Iris pigment epithelial cell (primary cell): ENCODE measurements around the gene PRKCE.

ENCODE experiments used
- DNase-seq: peaks from one replicate; pipeline ENCODE4 v3.0.0-alpha.2; 2011; ENCODE audit warnings: low read depth

Gene PRKCE

DNA sequence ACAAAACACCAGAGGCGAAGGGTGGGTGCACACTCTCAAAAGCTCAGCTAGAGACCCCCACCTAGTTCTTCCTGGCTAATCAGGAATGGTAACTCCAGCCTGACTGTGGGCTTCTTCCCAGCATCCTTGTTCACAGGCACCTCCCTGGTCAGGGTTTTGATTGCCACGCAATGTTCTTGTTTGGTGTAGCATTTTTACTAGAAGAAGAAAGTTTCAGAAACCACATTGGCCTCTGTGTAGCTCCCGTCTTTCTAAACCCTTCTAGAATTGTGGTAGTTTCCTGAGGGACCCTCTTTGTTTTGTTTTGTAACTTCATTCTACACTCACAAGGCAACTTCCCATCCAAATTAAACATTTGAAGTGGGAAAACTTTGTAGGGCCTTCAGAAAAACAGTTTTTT is 391.2 kb downstream of the PRKCE start:
- no peak for DNase-seq

DNA sequence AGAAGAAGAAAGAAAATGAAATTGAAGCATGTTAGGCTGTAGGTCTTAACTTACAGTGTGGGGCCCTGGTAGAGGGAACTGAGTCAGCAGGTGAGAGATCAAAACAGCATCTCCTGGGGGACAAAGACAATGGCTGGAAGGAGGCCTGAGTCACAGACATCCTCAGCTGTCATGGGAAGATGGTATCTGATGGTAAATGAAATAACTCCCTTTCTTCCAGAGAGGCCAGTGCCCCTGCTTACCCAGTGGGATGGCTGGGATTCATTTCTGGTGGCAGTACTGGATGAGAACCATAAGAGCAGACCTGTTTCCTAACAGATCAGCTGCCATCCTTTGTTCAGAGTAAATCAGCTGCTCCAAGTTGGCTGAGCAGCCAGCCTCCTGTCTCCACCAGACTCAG is 394.4 kb downstream of the PRKCE start:
- DNase-seq, result no peak

DNA sequence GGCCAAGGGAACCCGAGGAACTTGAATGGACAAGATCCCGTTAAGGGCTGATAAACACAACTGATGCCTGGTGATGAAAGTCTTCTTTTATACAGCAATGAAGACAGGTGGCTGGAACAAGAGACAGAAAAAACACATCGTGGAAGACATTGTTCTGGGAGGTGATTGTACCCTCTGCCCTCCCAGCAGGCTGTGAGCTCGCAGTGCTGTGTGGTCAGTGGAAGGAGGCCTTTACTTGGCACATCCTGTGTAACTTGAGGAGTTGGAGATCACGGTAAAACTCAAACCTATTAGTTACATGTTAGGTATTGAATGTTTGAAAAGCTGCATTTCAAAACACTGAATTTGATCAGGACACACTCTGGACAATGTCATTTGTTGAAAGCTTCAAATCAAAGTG is 395.8 kb downstream of the PRKCE start:
- peak; percentile 63 for DNase-seq

DNA sequence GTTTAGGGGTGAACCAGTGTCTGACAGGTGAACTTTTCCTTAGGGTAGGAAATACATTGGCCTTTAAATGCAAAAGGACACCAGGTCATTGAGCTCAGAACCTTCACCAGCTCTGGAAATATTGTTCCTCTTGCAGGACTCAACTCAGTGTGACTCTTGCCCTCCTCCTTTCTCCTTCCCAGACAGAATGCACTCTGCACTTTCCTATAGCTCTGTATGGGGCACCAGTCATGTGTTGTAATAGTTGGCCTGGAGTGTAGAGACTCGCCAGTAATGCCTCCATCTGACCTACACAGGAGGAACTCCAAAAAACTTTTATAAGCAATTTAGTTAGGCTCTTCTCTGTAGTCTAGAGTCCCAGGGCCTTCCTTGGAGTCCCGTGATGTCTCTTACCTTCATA is 397.2 kb downstream of the PRKCE start:
- no peak for DNase-seq

DNA sequence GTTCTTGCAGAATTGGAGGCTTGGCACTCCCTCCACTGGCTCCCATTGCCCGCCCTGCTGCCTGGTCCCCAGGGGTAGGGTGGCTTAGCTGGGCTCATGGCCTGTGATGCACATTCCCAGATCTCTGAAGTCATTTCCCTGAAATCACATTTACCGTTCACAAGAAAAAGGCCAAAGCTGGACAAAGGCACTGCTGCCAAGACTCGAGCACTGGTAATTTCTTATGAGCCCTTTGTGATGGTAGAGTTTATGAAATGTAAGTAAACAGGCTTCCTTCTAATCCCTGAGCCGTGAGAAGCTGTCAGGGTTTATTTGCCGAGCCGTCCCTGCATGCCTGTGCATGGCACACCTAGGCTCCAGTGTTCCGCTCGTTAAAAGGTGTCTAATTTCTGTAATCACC is 398.6 kb downstream of the PRKCE start:
- DNase-seq, result no peak

DNA sequence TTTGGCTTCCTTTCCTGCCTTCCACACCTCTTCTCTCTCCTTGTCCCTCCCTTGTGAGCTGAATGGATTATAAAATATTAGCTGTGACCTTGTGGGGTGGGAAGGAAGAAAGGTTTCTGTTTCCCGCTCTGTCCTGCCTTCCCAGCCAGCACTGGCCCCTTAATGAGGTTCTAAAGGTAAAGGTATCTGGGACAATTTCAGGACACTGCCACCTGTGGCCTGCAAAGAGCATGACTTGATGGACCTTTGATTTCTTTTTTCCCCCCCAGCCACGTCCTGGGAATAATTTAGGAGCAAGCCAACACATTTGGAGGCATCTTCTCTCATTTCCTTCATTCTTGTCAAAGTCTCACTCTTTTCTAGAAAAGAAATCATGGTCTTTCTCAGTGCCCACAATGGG is 399.0 kb downstream of the PRKCE start:
- DNase-seq, result no peak

DNA sequence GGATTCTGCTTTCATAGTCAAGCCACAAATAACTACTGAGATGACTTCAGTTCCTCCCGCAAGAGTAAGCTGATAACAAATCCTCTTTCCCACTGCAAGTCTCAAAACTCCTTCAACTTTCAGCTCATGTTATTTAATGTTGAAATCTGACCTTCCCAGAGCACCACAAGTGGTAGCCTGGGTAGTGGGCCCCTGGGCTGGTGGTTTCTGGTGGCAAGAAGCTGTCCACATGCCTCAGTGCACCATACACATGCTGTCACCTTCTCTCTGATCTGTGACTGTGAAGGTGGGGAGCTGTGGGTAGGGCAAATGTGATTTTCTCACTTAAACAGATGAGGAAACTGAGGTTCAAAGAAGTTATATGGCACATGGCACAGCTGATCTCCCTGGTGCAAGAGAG is 399.6 kb downstream of the PRKCE start:
- no peak for DNase-seq

DNA sequence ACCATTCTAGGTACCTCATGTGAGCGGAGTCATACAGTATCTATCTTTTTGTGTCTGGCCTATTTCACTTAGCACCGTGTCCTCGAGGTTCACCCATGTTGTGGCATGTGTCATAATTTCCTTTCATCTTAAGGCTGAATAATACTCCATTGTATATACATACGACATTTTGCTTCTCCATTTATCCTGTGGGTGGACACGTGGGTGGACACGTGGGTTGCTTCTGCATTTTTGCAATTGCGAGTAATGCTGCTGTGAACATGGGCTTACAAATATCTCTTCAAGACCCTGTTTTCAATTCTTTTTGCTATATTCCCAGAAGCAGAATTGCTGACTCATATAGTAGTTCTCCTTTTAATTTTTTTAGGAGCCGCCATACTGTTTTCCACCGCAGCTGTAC is 402.1 kb downstream of the PRKCE start:
- no peak for DNase-seq

DNA sequence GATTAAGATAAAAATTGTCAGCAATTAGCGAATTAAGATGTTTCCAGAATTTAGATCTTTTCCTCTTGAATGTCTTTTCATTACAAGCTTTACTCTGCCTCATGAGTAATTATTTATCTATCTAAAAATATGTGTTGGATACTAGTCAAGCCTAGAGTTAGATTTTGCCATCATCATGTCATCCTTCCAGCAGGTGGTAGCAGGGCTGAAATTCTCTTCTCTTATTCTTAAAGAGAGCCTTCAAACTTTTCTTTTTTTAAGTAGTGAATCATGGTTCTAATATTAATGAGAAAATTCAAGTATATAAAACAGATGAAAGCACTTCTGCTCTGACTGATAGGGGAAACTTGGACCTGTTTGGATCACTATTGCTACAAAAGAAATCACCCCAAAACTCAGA is 405.1 kb downstream of the PRKCE start:
- no peak for DNase-seq

DNA sequence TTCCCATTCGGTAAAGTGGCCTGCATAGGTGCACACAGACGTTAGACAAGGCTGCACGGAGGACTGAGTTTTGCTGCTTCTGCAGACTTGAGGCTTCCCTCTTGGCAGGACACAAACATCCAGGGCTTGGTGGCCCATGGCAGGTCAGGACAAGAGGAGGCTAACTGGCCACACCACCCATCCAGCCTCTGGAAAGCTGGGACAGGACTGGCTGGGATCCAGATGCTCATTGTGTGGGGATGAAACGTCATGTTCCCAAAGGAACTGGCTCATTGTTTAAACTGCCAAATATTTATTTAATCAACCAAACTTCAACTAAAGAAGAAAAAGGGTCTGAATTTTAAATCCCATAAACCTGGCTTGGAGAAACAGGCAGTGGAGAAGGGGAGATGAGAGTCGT is 406.7 kb downstream of the PRKCE start:
- DNase-seq, result no peak

DNA sequence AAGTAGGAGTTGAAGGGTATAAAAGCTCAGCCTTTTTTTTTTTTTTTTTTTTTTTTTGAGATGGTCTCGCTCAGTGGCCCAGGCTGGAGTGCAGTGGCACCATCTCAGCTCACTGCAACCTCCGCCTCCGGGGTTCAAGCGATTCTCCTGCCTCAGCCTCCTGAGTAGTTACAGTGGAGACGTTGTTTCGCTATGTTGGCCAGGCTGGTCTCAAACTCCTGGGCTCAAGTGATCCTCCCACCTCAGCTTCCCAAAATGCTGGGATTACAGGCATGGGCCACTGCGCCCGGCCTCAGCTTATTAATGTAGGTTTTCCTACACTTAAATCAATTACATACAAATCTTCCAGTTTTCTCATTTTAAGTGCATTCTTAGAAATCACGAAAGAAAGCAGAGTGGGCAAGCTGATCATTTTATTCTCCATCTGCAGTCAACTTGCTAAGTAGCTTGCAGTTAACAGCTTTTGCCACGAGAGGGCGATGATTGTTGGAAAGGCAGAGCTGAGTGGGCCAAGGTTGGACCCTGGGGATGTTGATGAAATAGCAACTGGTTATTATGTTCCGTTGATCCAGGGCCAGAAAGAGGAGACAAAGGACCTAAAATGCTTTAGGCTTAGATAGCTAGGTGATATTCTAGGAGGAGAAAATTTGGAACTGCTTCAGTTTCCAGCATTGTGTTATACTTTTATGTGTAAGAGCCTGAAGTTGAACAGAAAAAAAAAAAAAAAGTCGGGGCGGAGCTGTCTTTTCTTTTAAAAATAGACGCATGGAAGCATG is 411.4 kb downstream of the PRKCE start:
- DNase-seq, result peak; percentile 89

DNA sequence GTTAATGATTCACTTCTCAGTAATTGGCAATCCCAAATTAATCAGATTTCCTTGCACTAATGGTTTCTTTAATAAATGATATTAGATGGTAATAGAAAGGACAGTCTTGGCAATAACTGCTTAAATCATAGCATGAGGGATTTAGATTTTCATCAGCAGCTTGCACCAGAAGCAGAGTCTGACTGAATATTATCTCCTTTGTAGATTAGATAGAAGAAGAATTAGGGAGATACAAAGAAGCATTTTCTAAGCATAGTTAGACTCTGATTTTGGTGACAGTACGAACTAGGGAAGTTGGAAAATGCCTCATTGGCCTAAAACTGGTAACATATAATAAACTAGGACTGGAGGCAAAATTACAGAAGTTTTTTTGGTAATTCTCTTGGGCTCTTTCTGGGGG is 412.9 kb downstream of the PRKCE start:
- no peak for DNase-seq

DNA sequence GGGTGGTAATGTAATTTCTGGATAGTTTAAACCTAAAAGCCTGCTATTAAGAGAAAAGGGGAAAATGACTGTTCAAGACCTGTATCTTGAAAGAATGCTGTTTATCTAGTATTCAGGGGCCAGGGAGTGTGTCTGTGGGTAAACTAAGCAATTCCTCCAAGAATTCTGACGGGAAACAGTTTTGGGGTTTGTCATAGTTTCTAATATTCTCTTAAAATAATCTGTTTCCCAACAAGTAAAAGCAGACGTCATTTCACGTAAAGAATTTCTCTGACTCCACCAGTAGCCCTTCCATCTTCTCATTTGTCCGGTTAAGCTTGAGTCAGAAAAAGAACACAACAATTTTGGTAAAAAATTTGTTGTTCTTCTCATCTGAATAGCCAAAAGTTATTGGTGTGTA is 413.7 kb downstream of the PRKCE start:
- peak; percentile 96 for DNase-seq

DNA sequence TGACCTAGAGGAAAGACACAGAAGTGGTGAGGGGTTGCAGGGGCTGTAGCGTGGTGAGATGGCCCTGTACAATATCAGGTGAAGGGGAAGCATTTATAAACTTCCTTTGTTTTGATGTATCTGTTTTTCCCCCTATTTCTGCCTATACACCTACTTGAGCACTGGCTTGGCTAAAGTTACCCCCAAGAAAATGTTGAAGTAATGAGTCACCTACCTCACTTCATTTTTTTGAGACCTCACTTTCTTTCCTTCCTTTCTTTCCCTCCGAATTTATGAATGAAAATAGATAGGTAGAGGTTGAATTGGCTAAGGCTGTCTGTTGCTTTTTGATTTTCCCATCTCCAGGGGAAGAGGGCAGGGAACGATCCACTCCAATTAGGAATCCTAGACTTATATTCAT is 414.6 kb downstream of the PRKCE start:
- DNase-seq, result no peak

DNA sequence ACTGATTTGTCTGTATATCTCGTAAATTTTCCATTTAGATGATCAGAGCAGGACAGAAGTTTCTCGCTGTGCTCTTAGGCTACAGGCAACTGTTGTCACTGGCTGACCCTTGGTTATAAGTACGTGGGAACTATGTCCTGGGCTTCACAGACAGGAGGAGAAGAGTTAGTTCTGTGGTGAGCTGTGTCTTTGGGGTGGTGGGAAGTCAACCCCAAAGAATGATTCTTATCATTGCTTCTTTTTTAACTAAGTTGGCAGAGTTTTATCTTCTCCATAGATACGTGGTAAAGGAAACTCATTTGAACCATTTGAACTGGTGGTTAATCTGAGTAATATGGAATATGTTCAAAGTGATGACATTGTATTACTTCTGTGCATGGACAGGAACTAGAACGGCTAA is 415.1 kb downstream of the PRKCE start:
- DNase-seq, result peak; percentile 91

DNA sequence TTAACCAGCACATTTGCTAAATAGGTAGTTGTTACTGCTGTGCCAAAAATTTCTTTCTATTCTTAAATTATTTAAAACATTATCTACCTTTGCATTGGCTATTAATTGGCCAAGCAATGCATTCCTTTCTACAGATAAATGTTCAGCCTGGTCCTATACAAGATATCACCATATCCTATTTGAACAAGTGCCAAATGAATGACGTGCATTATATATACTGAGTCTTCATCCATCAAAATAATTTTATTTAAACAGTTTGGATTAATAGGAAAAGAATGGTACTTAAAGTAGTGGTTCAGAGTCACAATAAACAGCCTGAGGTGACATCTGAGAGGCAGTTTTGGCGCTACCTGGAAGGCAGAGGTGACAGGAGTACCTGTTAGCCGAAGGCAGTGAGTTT is 415.6 kb downstream of the PRKCE start:
- DNase-seq, result no peak

DNA sequence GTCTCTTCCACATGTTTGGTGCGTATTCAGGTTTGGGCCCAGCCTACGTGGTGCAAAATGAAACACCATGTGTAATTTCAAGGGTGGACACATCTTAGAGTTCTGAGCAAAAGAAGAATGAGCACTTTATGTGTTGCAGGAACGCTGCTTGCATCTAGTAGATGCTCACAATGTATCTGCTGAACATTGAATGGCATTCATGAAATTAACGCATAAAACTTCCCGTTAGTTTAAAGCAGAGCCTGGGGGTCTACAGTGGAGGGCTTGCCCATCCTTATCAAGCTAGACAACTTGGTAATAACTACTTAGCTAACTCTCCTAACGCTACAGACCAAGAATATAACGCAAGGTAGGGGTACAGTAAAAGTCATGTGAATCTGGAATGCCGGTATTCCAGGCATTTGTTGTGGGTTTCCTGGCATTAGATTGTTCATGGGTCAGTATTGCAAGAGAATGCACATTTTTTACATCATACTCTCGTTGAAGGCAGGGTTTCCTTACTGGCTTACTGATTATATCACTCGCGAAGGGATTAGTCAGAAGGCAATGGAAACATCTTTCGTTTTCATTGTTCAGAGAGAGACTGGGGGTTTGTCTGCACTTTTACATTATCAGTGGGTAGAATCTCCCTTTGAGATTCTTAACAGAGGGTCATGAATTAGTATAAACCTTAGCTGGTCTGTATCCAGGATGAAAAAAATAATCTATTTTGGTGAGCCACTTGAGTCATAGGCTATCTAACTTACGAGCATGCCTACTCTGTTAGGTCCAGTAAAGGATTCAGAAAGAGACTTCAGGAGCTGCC is 416.2 kb downstream of the PRKCE start:
- DNase-seq, result peak; percentile 99

DNA sequence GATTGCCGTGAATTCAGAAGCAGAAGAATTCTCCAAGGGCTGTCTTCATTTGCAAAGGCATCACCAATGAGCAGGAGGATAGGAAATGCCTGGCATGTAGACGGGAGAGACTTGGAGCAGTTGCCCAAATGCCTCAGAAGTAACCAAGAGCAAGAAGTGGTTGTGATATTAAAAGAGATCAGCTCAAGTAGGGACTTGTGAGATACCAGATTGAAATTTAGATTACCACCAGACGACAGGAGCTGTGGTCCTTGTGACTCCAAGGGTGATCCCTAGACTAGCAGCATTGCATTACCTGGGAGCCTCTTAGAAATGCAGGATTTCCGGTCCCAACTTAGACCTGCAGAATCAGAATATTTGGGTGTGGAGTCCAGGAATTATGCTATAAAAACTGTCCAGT is 417.2 kb downstream of the PRKCE start:
- DNase-seq, result no peak

DNA sequence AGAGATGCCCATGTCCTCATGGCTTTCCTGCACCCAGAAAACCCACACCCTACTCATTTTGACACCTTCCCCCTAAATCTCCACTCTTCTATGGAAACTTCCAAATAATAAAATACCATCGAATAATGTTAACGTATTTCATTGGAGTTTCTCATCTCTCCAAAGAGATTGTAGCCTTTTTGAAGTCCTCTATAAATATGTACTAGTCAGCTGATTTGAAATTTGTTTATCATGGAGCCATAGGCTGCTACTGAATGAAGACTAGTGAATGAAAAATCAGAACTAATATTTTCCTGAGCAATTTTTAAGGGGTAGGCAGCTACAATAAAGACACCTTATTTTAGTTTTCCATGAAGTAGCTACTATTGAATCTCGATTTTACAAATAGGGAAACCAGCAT is 419.6 kb downstream of the PRKCE start:
- no peak for DNase-seq

DNA sequence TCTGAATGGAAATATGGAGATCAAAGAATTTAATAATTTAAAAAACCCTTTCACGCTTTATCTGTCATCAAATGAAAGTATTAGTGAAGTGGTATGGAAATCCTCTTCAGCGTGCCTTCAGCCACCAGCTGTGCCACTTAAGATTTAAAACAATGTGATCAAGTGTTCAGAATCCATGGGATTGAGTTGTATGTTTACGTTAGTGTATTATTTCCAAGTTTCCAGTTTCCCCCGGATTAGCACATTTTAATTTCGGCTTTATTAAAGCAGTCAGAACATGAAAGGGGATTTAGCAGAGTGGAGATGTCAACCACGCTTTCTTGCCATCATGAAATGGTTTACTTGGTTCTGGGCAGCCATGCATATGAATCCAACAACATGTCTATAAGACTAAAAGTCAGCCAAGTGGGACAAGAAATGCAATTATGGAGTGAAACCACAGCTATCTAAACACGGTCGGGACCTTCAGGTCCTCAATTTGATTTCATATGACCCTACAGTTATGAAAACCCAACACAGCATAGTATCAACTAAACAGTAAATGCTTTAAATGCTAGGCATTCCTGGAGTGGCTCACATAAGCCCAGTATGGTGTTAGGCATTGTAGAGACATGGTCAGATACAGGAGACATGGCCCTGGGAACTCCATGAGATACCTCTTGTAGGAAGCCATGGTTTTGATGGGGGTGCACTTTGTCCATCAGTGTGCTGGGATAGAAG is 420.8 kb downstream of the PRKCE start:
- DNase-seq, result peak; percentile 85

DNA sequence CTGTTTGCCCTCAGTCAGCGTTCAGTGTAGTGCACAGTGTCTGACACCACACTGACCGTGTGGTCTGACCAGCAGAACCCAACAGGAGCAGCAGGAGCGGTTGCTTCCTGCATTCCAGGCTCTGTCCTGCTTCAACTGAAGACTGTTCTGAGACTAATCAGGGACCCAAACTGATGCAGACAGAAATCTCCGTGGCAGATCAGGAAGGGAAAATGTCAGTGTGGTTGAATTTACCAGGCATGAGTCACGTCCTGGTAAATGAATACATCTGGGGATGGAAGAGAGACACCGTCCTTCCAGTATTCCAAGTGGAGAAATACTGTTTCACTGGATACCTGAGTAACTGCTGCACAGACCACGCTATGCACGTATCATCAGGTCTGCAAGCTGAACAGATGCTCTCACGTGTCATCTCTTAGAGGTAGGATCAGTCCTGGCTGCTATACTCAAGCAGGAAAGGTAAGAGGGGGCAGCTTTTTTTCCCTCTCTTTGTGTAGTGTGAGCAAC is 422.1 kb downstream of the PRKCE start:
- peak; percentile 97 for DNase-seq

DNA sequence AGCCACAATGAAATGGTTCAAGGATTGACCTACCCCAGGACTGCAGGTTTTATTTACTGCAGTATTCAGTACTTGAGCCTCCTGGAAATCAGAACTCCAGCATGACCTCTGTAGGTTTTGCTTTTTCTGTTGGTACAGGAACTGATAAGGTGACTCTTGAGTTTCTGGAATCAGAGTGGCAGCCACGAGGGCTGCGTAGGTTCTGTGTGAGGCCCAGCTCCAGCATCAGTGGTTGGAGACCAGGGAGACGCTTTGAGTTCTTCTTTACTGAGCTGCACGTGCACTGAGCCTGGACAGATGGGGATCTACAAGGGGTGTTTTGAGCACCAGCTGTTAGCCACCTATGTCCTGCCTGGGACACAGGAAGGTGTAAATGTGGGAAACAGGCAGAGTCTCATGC is 423.0 kb downstream of the PRKCE start:
- DNase-seq, result no peak

DNA sequence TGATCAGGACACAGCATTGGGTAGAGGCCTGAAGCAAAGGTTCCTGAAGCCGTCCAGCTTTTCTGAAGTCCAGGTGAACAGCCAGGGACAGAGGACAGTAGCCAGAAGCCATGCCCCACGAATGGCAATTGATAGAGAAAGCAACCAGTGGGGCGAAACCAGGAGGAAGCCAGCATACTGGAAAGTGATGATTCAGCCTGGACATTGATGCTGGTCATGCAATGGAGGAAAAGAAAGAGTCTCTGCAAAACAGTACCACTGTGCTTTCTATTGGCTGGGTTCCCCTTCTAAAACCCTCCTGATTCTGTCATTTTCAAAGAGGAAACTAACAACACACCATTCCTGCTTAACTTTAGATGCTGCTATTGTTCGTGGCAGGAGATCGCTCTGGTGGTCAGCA is 424.4 kb downstream of the PRKCE start:
- DNase-seq, result no peak
